Endodermal cell (in vitro differentiated cells): Measurements from ENCODE around the gene NIPBL. TPM values are rescaled to one million over a fixed set of nuclear protein-coding genes. Genes with fewer than 3 reads are reported as not detected.

ENCODE experiments used
- DNase-seq: peaks from one replicate; pipeline ENCODE4 v3.0.0-alpha.2; 2017
- H3K27ac ChIP-seq: 2 replicates; pipeline ENCODE4 v1.5.1; 2013; ENCODE audit warnings: mild to moderate bottlenecking, low read depth, low read length, moderate library complexity
- H3K27me3 ChIP-seq: 2 replicates; pipeline ENCODE4 v1.6.1; 2013; ENCODE audit warnings: mild to moderate bottlenecking, low read length, moderate library complexity; ENCODE audit not compliant: insufficient read depth, control insufficient read depth, poor library complexity, severe bottlenecking
- H3K36me3 ChIP-seq: 2 replicates; pipeline ENCODE4 v1.7.0; 2013; ENCODE audit warnings: mild to moderate bottlenecking, low read length, moderate library complexity; ENCODE audit not compliant: control insufficient read depth, insufficient read depth
- H3K4me1 ChIP-seq: one replicate; pipeline ENCODE4 v1.7.0; 2013; ENCODE audit warnings: low read length; ENCODE audit not compliant: control insufficient read depth, insufficient read depth
- H3K4me3 ChIP-seq: 2 replicates; pipeline ENCODE4 v1.5.1; 2013; ENCODE audit warnings: mild to moderate bottlenecking, low read length, moderate library complexity
- H3K9ac ChIP-seq: 2 replicates; pipeline ENCODE4 v1.6.1; 2013; ENCODE audit warnings: mild to moderate bottlenecking, low read length, moderate library complexity; ENCODE audit not compliant: poor library complexity, severe bottlenecking; ENCODE audit errors: extremely low read depth
- H3K9me3 ChIP-seq: 2 replicates; pipeline ENCODE4 v1.6.1; 2013; ENCODE audit warnings: mild to moderate bottlenecking, low read length, moderate library complexity; ENCODE audit not compliant: control insufficient read depth
- H3K27ac Mint-ChIP-seq: 2 replicates; pipeline ENCODE4 v1.8.0; 2020; ENCODE audit warnings: mixed read lengths
- H3K27me3 Mint-ChIP-seq: 2 replicates; pipeline ENCODE4 v1.8.0; 2021; ENCODE audit warnings: mild to moderate bottlenecking, mixed read lengths; ENCODE audit not compliant: insufficient read depth
- H3K36me3 Mint-ChIP-seq: 2 replicates; pipeline ENCODE4 v1.8.0; 2020; ENCODE audit warnings: low read depth, mixed read lengths
- H3K4me1 Mint-ChIP-seq: 2 replicates; pipeline ENCODE4 v1.8.0; 2020; ENCODE audit warnings: mixed read lengths
- H3K4me3 Mint-ChIP-seq: 2 replicates; pipeline ENCODE4 v1.8.0; 2020; ENCODE audit warnings: mild to moderate bottlenecking, moderate library complexity, mixed read lengths
- H3K9me3 Mint-ChIP-seq: 2 replicates; pipeline ENCODE4 v1.8.0; 2020; ENCODE audit warnings: mild to moderate bottlenecking, mixed read lengths
- CTCF ChIP-seq: fragments of 200-600 bp; sonication (generic); conservative IDR thresholded peaks from 2 replicates; pipeline ENCODE4 v1.5.0; 2021; ENCODE audit warnings: antibody characterized with exemption, mild to moderate bottlenecking
- WGBS, 2 experiments: methylation state at CpG; one replicate each; pipeline versions ENCODE4 v1.1.5 to v1.1.7; 2013; ENCODE audit warnings: missing lambda C conversion rate in 2 of 2, mixed read lengths in 1 of 2; ENCODE audit not compliant: insufficient coverage in 1 of 2, insufficient read length in 1 of 2; 5-methylcytosine and 5-hydroxymethylcytosine counted together
- total RNA-seq, 2 donors: library from RNA; stranded (reverse); fragmentation: NEBNext Ultra II Directional in 1 of 2; extraction: Animal tissue kit (Norgen Biotek cat#: 25700) in 1 of 2; gene quantifications; 2 replicates in 1 of 2; 3 replicates in 1 of 2; pipeline ENCODE4 v1.2.1, GENCODE V29; 2021

Gene NIPBL
- total RNA-seq, 2 donors from 2014 or later: 63.3 to 65.8 TPM

- H3K4me1 ChIP-seq: no peaks in the 10 kb centered on the region
- no peaks in the 10 kb centered on the region for H3K9me3 ChIP-seq
- Mint-ChIP-seq H3K36me3 (peaks cover 29% of the 10 kb centered on the region), H3K9me3 (no peaks in the 10 kb centered on the region), H3K27me3 (no peaks in the 10 kb centered on the region), H3K27ac (no peak overlapping the region), H3K4me1 (no peaks in the 10 kb centered on the region), H3K4me3 (no peak overlapping the region)
- TF ChIP-seq CTCF: no peak
- H3K4me3 ChIP-seq: no peak overlapping the region
- no peak for DNase-seq
- H3K9ac ChIP-seq: no peak overlapping the region
- no peaks in the 10 kb centered on the region for H3K27me3 ChIP-seq
- peaks cover 49% of the 10 kb centered on the region for H3K36me3 ChIP-seq
- WGBS, 2 experiments: 98% methylated on average over 2 of the region's 3 CpGs; no CpG with 5 or more reads in 1 of the 2 experiments
- H3K27ac ChIP-seq: no peak overlapping the region
Observed at GRCh38 chr5:36957953-36958537, 81.5 kb downstream of the NIPBL start.

GRCh38 chr5:36958612-36959011, 82.0 kb downstream of the NIPBL start:
- 93 to 100% methylated on average over 1 to 2 of the region's 2 CpGs for WGBS, 2 experiments
- H3K27ac ChIP-seq: no peak overlapping the region

GRCh38 chr5:36965179-36965578, 88.6 kb downstream of the NIPBL start:
- TF ChIP-seq CTCF: no peak
- DNase-seq: no peak
- 100% methylated on average over 1 of the region's 1 CpG; no CpG with 5 or more reads in 1 of the 2 experiments for WGBS, 2 experiments
- peaks cover 46% of the 10 kb centered on the region for H3K36me3 Mint-ChIP-seq
- no peak overlapping the region for H3K9ac ChIP-seq
- H3K36me3 ChIP-seq: peaks cover 74% of the 10 kb centered on the region
- no peaks in the 10 kb centered on the region for H3K27me3 ChIP-seq
- H3K27ac Mint-ChIP-seq: no peak overlapping the region
- H3K9me3 ChIP-seq: no peaks in the 10 kb centered on the region
- H3K9me3 Mint-ChIP-seq: peaks cover 3% of the 10 kb centered on the region
- H3K4me1 ChIP-seq: no peaks in the 10 kb centered on the region
- no peak overlapping the region for H3K27ac ChIP-seq
- no peak overlapping the region for H3K4me3 ChIP-seq
- H3K4me1 Mint-ChIP-seq: no peaks in the 10 kb centered on the region
- no peak overlapping the region for H3K4me3 Mint-ChIP-seq
- no peaks in the 10 kb centered on the region for H3K27me3 Mint-ChIP-seq

More at GRCh38 chr5:36958612-36959011, 82.0 kb downstream of the NIPBL start:
- peaks cover 54% of the 10 kb centered on the region for H3K36me3 ChIP-seq
- no peak overlapping the region for H3K4me3 ChIP-seq
- Mint-ChIP-seq H3K4me3 (no peak overlapping the region), H3K27me3 (no peaks in the 10 kb centered on the region), H3K36me3 (peaks cover 29% of the 10 kb centered on the region), H3K9me3 (no peaks in the 10 kb centered on the region), H3K4me1 (no peaks in the 10 kb centered on the region), H3K27ac (no peak overlapping the region)
- no peaks in the 10 kb centered on the region for H3K4me1 ChIP-seq
- no peak for DNase-seq
- no peaks in the 10 kb centered on the region for H3K27me3 ChIP-seq
- H3K9me3 ChIP-seq: no peaks in the 10 kb centered on the region
- TF ChIP-seq CTCF: no peak
- no peak overlapping the region for H3K9ac ChIP-seq
